Psoas muscle (tissue), 8 donors: ENCODE measurements around the gene PDE6A. TPM values are rescaled to one million over a fixed set of nuclear protein-coding genes. Genes with fewer than 3 reads are reported as not detected.

Experiments used
- ATAC-seq, 4 donors: fragments of 200-7000 bp; cut with Tn5 transposase; one replicate each; pipeline ENCODE4 v1.9.1; 2020; ENCODE audit warnings: moderate library complexity in 3 of 4, mild to moderate bottlenecking in 2 of 4
- DNase-seq, 2 donors: peaks; one replicate each; pipeline ENCODE4 v3.0.0-alpha.2; 2020
- H3K27ac ChIP-seq: fragments of 200-600 bp; one replicate; pipeline ENCODE4 v1.8.0; 2022
- H3K27me3 ChIP-seq, 3 donors: fragments of 200-600 bp in 1 of 3; one replicate each; pipeline versions ENCODE4 v1.6.1 to v1.8.0; 2013 to 2022; ENCODE audit warnings: low read length in 2 of 3, mild to moderate bottlenecking in 2 of 3, moderate library complexity in 1 of 3; ENCODE audit not compliant: insufficient read depth in 3 of 3
- H3K36me3 ChIP-seq, 2 donors: fragments of 200-600 bp in 1 of 2; one replicate each; pipeline versions ENCODE4 v1.6.1 to v1.8.0; 2013 to 2022; ENCODE audit warnings: low read depth in 1 of 2, mild to moderate bottlenecking in 1 of 2, moderate library complexity in 1 of 2; ENCODE audit not compliant: insufficient read depth in 1 of 2
- H3K4me1 ChIP-seq: fragments of 200-600 bp; one replicate; pipeline ENCODE4 v1.8.0; 2022
- H3K4me3 ChIP-seq: fragments of 200-600 bp; one replicate; pipeline ENCODE4 v1.8.0; 2022; ENCODE audit warnings: mild to moderate bottlenecking
- H3K9me3 ChIP-seq: fragments of 200-600 bp; one replicate; pipeline ENCODE4 v1.8.0; 2022
- WGBS, 3 donors: extraction: QIAGEN DNeasy Blood & Tissue Kit; methylation state at CpG; one replicate each; pipeline versions ENCODE4 v1.1.6 to v1.1.7; 2013; 5-methylcytosine and 5-hydroxymethylcytosine counted together
- intact Hi-C, 2 donors: fragments of 100-400 bp; cut with DNase I; formaldehyde crosslinking; loops; one replicate each; pipeline versions ENCODE4 v1.11.0 to v1.14.2; 2022
- polyA plus RNA-seq, 3 donors: library from polyadenylated mRNA; stranded (reverse); fragments of 200-250 nt; gene quantifications; one replicate each; pipeline ENCODE4 v1.2.3, GENCODE V29; 2013
- total RNA-seq, 4 donors: library from RNA; stranded (reverse); fragmentation: NEBNext Ultra II Directional in 2 of 4; extraction: Animal tissue kit (Norgen Biotek cat#: 25700) in 2 of 4; gene quantifications; one replicate each; pipeline versions ENCODE4 v1.2.1 to v1.2.4, GENCODE V29; 2021 to 2023
- TF ChIP-seq, protein P1 (sequence below): fragments of 200-600 bp; IDR thresholded peaks from one replicate; pipeline ENCODE4 v1.8.0; 2022; ENCODE audit warnings: antibody characterized with exemption
- donor health status: healthy with polysubstance abuse.
- donor health status: DM: no; HTN: no; CAD: no; lungs with moderate emphysema.
- donor health status: Bipolar disorder and iron deficiency.
- donor health status: healthy.
- donor health status: DM: yes; HTN: yes; CAD: no.
- donor health status: DM: no; HTN: no; CAD: no.
- donor health status: DM: no; HTN: no; CAD: no.
- donor health status: DM: yes; HTN: yes; CAD: no.

Gene PDE6A
- total and polyA plus RNA-seq, 7 donors: 0.04 to 0.26 (median 0.10) TPM

DNA sequence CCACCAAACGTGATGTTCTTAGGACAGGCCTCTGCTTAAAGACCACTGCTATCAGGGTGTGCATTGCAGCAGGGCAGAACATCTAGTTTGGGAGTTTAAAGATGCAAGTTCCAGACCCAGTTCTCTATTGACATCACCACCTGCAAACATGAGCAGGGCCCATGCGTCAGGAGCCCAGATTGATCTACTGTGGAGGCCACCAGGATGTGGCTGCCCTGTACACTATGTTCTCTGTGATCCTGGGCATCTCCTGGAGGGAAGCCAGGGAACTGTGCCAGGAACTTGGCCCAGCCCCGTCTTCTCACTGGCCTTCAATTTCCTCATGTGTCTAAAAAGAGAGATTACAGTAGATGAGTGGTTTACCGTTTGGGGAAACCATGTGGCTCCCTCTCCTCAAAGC lies 87.1 kb downstream of the PDE6A start:
- 9 to 14% (median 9%) methylated on average over 4 of the region's 4 CpGs for whole genome bisulfite sequencing, 3 donors
- DNase-seq (peak; percentile 92 to 97), ATAC-seq (peak; percentile 95 to 97 (median 96))
- peak overlapping the region; percentile 91 for H3K27ac ChIP-seq
- H3K4me1 ChIP-seq: peaks cover 23% of the 10 kb centered on the region
- no peaks in the 10 kb centered on the region for H3K9me3 ChIP-seq
- no peaks in the 10 kb centered on the region for H3K27me3 ChIP-seq
- no peak overlapping the region for H3K4me3 ChIP-seq
- intact Hi-C loops: no loop called here
- no peaks in the 10 kb centered on the region for H3K36me3 ChIP-seq
- TF ChIP-seq, protein P1, sequence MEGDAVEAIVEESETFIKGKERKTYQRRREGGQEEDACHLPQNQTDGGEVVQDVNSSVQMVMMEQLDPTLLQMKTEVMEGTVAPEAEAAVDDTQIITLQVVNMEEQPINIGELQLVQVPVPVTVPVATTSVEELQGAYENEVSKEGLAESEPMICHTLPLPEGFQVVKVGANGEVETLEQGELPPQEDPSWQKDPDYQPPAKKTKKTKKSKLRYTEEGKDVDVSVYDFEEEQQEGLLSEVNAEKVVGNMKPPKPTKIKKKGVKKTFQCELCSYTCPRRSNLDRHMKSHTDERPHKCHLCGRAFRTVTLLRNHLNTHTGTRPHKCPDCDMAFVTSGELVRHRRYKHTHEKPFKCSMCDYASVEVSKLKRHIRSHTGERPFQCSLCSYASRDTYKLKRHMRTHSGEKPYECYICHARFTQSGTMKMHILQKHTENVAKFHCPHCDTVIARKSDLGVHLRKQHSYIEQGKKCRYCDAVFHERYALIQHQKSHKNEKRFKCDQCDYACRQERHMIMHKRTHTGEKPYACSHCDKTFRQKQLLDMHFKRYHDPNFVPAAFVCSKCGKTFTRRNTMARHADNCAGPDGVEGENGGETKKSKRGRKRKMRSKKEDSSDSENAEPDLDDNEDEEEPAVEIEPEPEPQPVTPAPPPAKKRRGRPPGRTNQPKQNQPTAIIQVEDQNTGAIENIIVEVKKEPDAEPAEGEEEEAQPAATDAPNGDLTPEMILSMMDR: no peak

DNA sequence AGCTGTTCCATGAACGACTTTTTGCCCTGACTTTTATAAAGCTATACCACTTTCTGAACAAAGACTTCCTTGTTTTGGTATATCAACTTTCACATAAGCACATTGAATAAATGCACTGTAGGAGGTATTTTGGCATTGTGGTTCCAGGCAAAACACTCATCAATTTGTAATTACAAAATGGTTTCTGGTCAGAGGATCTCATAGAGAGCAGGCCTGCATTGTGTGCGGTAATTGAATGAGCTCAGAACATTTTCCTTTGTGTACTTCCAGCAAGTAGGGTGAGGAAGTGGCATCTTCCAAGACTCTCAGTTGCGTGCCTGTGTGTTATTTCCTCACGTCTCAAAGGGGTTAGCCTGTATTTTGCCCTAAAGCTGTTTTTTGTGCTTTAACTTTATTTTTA lies 89.2 kb downstream of the PDE6A start:
- intact Hi-C loops: no loop called here
- Histone ChIP-seq H3K27me3 (no peaks in the 10 kb centered on the region), H3K27ac (peak overlapping the region; percentile 4)

DNA sequence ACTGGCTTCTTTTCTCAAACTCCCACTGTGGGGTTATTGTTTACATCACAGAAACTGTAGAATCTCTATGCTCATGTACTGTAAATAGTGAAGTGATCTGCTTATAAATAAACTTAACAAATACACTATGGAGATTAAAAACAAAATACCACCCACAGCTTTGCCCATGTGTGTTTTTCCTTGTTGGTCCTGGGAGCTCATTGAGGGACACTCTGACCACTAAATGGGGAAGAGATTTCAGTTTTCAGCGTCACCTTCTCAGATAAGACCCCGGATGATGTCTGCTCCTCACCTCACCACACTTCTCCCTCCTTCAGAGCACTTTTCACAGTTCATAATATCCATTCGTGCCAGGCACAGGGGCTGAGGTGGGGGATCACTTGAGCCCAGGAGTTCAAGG lies 89.7 kb downstream of the PDE6A start:
- TF ChIP-seq, protein P1: no peak
- Histone ChIP-seq H3K4me1 (peaks cover 23% of the 10 kb centered on the region), H3K4me3 (no peak overlapping the region), H3K36me3 (peaks cover 0 to 7% of the 10 kb centered on the region in 2 donors), H3K27me3 (no peaks in the 10 kb centered on the region), H3K27ac (peak overlapping the region; percentile 4), H3K9me3 (no peaks in the 10 kb centered on the region)
- ATAC-seq (no peak), DNase-seq (no peak)
- WGBS, 3 donors: 82 to 89% (median 88%) methylated on average over 3 of the region's 3 CpGs
- intact Hi-C loops: loop anchor here (5.0 kb wide), 3 partner anchors 107 to 218 kb away; partner anchors contain the start of gene SLC26A2 (in 1 of the 2)

More for the DNA sequence above, 89.2 kb downstream of the PDE6A start:
- H3K4me1 ChIP-seq: peaks cover 23% of the 10 kb centered on the region
- TF ChIP-seq, protein P1: no peak
- ATAC-seq (no peak), DNase-seq (no peak)
- H3K9me3 ChIP-seq: no peaks in the 10 kb centered on the region
- no peak overlapping the region for H3K4me3 ChIP-seq
- WGBS, 3 donors: 62 to 68% (median 68%) methylated on average over 4 of the region's 4 CpGs
- peaks cover 0 to 7% of the 10 kb centered on the region in 2 donors for H3K36me3 ChIP-seq

DNA sequence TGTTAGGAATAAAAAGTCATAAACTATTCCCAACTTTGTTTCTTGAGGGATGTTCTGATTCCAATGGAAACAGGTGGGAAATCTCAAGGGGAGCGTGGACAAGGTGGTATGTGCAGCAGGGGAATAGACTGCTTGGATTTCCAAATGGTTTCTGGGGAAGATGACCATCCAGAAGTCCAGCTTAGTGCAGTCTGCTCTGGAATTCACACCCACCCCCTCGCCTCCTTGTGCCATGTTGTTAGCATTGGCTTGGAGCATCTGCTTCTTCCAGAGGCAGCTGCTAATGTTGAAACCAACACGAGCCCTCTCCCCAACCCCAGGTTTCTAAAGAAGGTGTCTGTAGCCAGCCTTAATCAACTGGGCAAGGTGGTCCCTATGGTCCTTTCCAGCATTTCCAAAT lies 90.9 kb downstream of the PDE6A start:
- Histone ChIP-seq H3K27me3 (no peaks in the 10 kb centered on the region), H3K36me3 (peaks cover 0 to 17% of the 10 kb centered on the region in 2 donors), H3K27ac (no peak overlapping the region), H3K9me3 (no peaks in the 10 kb centered on the region), H3K4me1 (peaks cover 23% of the 10 kb centered on the region), H3K4me3 (no peak overlapping the region)
- intact Hi-C loops: loop anchor here (1.0 to 5.0 kb wide), 4 partner anchors 18 to 216 kb away; partner anchors contain the start of gene SLC26A2 (in 1 of the 2)
- TF ChIP-seq, protein P1: no peak
- DNase-seq (no peak), ATAC-seq (no peak)
- 71 to 85% (median 79%) methylated on average over 3 of the region's 3 CpGs for WGBS, 3 donors

DNA sequence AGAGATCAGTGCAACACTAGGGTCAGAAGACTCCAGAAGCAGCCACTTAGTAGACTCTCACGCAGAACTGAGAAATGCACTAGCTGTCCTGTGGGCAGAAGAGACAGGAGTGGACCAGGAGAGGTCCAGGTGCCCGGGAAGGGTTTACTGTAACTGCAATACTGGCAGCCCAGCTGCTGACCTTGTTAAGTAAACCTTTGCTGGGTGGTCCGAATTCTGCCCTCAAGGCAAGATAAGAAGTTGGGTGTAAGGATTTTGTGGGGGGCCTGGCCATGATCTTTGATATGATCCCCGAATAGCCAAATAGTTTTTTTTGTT lies 91.3 kb downstream of the PDE6A start:
- no peaks in the 10 kb centered on the region for H3K9me3 ChIP-seq
- intact Hi-C loops: loop anchor here (1.0 to 5.0 kb wide), 4 partner anchors 18 to 216 kb away; partner anchors contain the start of gene SLC26A2 (in 1 of the 2)

More for the DNA sequence above, 91.3 kb downstream of the PDE6A start:
- Histone ChIP-seq H3K4me3 (no peak overlapping the region), H3K27ac (no peak overlapping the region), H3K4me1 (peaks cover 21% of the 10 kb centered on the region), H3K36me3 (peaks cover under 1 to 21% of the 10 kb centered on the region in 2 donors), H3K27me3 (no peaks in the 10 kb centered on the region)
- DNase-seq: no peak
- WGBS, 3 donors: 60 to 71% (median 67%) methylated on average over 4 of the region's 4 CpGs
- TF ChIP-seq, protein P1: no peak
- peak in 1 of 4 donors; percentile 1 for ATAC-seq
